GM23338 (cell line): Measurements from ENCODE around the gene FOXO3.
A peak's percentile ranks its signal among the peaks of the same experiment; 100 is the strongest.

Experiments used
- CREB1 ChIP-seq: fragments of 250-450 bp; sonication (Bioruptor Pico); IDR thresholded peaks from 2 replicates; pipeline ENCODE4 v1.5.0; 2020; ENCODE audit warnings: low read depth, mild to moderate bottlenecking, moderate library complexity
- CTCF ChIP-seq, 2 experiments: fragments of 200-600 bp in 1 of 2; sonication (generic) in 1 of 2; conservative IDR thresholded peaks; 2 replicates each; pipeline versions ENCODE4 v1.5.1 to v1.6.1; 2016 to 2017; ENCODE audit warnings: antibody characterized with exemption in 2 of 2, low read depth in 2 of 2, mild to moderate bottlenecking in 2 of 2, moderate library complexity in 1 of 2
- EZH2 ChIP-seq: fragments of 200-600 bp; sonication (generic); IDR thresholded peaks from one replicate; pipeline ENCODE4 v1.8.0; 2017; ENCODE audit warnings: antibody characterized with exemption, mild to moderate bottlenecking, low read depth; ENCODE audit not compliant: unreplicated experiment
- EZH2phosphoT487 ChIP-seq: fragments of 200-600 bp; sonication (generic); IDR thresholded peaks from one replicate; pipeline ENCODE4 v1.8.1; 2018; ENCODE audit warnings: antibody characterized with exemption; ENCODE audit not compliant: unreplicated experiment
- JUNB ChIP-seq: IDR thresholded peaks from one replicate; pipeline ENCODE4 v1.6.1; 2016; ENCODE audit warnings: antibody characterized with exemption; ENCODE audit not compliant: unreplicated experiment
- POLR2AphosphoS5 ChIP-seq: IDR thresholded peaks from 2 replicates; pipeline ENCODE4 v1.6.1; 2016; ENCODE audit warnings: antibody characterized with exemption, low read depth
- REST ChIP-seq: IDR thresholded peaks from one replicate; pipeline ENCODE4 v1.6.1; 2018; ENCODE audit warnings: antibody characterized with exemption; ENCODE audit not compliant: unreplicated experiment
- STAT1 ChIP-seq: IDR thresholded peaks from one replicate; pipeline ENCODE4 v1.6.1; 2016; ENCODE audit warnings: antibody characterized with exemption; ENCODE audit not compliant: unreplicated experiment
- ZNF114 ChIP-seq: fragments of 250-450 bp; sonication (Bioruptor Pico); IDR thresholded peaks from 2 replicates; pipeline ENCODE4 v1.5.0; 2020; ENCODE audit warnings: mild to moderate bottlenecking, moderate library complexity

GRCh38 chr6:108570517-108570916 lies 9.8 kb downstream of the FOXO3 start:
- TF ChIP-seq CTCF (conservative IDR thresholded peaks at IDR 0.05; ENCODE audit: low read depth in 2 of 2): peak in 1 of 2 experiments; percentile 19; a peak in 1 of 4 replicates
- no peak for TF ChIP-seq POLR2AphosphoS5
- no peak for TF ChIP-seq EZH2phosphoT487
- no peak for TF ChIP-seq REST
- TF ChIP-seq EZH2: no peak
- no peak for TF ChIP-seq JUNB
- TF ChIP-seq ZNF114 (CRISPR knock-in tag): no peak
- TF ChIP-seq CREB1 (CRISPR knock-in tag): no peak
- TF ChIP-seq STAT1: no peak
